Right lobe of liver (tissue), 6 donors: Measurements from ENCODE around the gene RAPGEF2. TPM values are rescaled to one million over a fixed set of nuclear protein-coding genes. Genes with fewer than 3 reads are reported as not detected.

Source experiments
- ATAC-seq, 4 donors: fragments of 200-7000 bp; cut with Tn5 transposase; one replicate each; pipeline ENCODE4 v1.9.1; 2020; ENCODE audit warnings: mild to moderate bottlenecking in 4 of 4, moderate library complexity in 4 of 4
- DNase-seq, 3 donors: peaks; one replicate each; pipeline ENCODE4 v3.0.0-alpha.2; 2020
- H3K27ac ChIP-seq, 3 donors: fragments of 200-600 bp; one replicate each; pipeline ENCODE4 v1.8.0; 2022
- H3K27me3 ChIP-seq, 2 donors: fragments of 200-600 bp; one replicate each; pipeline ENCODE4 v1.8.0; 2022
- H3K36me3 ChIP-seq, 4 donors: fragments of 200-600 bp; sonication (generic) in 1 of 4; one replicate each; pipeline versions ENCODE4 v1.5.1 to v1.8.0; 2017 to 2022; ENCODE audit warnings: control low read depth in 1 of 4
- H3K4me1 ChIP-seq, 4 donors: fragments of 200-600 bp; sonication (generic) in 1 of 4; one replicate each; pipeline versions ENCODE4 v1.5.1 to v1.8.0; 2017 to 2022; ENCODE audit warnings: control low read depth in 1 of 4
- H3K4me3 ChIP-seq, 3 donors: fragments of 200-600 bp; one replicate each; pipeline ENCODE4 v1.8.0; 2022
- H3K9me3 ChIP-seq, 4 donors: fragments of 200-600 bp; sonication (generic) in 1 of 4; one replicate each; pipeline versions ENCODE4 v1.5.1 to v1.8.0; 2017 to 2022; ENCODE audit warnings: control low read depth in 1 of 4
- POLR2A ChIP-seq: fragments of 450-650 bp; IDR thresholded peaks from one replicate; pipeline ENCODE4 v1.6.1; 2017; ENCODE audit warnings: antibody characterized with exemption, mild to moderate bottlenecking
- WGBS: methylation state at CpG from one replicate; pipeline ENCODE4 v1.1.6; 2018; ENCODE audit warnings: low coverage, low lambda C conversion rate; ENCODE audit not compliant: insufficient coverage; ENCODE audit errors: missing lambda C conversion rate; 5-methylcytosine and 5-hydroxymethylcytosine counted together
- intact Hi-C, 2 donors: fragments of 100-400 bp; cut with DNase I; formaldehyde crosslinking; loops; one replicate each; pipeline versions ENCODE4 v1.11.2 to v1.14.1; 2022
- total RNA-seq, 6 experiments: library from RNA; depleted of rRNA in 2 of 6; stranded (reverse); fragments of >200 nt in 2 of 6; fragmentation: NEBNext Ultra II Directional in 3 of 6; extraction: Animal tissue kit (Norgen Biotek cat#: 25700) in 3 of 6; gene quantifications; one replicate each; pipeline versions ENCODE4 v1.1.0 to v1.2.4, GENCODE V29; 2016 to 2023
- TF ChIP-seq, protein P1 (sequence below), 4 donors: fragments of 200-600 bp in 3 of 4; fragments of 450-650 bp in 1 of 4; IDR thresholded peaks; one replicate each; pipeline versions ENCODE4 v1.5.1 to v1.8.0; 2016 to 2022; ENCODE audit warnings: antibody characterized with exemption in 4 of 4, mild to moderate bottlenecking in 2 of 4
- donor health status: DM: no; HTN: yes; CAD: no.
- donor health status: DM: no; HTN: no; CAD: no.
- donor health status: DM: no; HTN: no; CAD: no.
- donor health status: DM: no; HTN: yes; CAD: no.
- donor health status: DM: no; HTN: yes; CAD: no.

RAPGEF2 gene
- total RNA-seq, 6 experiments from 2014 or later, result 22.1 to 32.1 (median 27.2) TPM

DNA sequence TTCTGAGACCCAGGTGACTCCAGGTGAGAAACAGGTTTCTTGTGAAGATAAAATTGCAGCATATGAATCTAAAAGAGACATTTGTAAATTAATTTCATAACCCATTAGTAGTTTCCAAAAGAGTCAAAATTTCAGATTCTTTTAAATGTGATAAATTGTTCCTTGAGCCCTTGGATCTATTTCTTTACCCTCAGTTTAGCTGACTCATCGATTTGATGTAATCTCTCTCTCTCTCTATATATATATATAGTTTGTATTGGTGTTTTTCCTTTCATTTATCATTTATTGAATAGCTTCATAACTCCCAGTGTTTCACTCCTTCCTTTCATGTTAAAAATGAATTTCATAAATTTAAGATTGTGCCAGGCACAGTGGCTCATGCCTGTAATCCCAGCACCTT lies 96.9 kb downstream of the RAPGEF2 start:
- H3K9me3 ChIP-seq, result no peaks in the 10 kb centered on the region
- H3K4me1 ChIP-seq, result peaks cover 0 to 9% (median 0%) of the 10 kb centered on the region in 4 donors
- intact Hi-C loops, result no loop called here
- no peaks in the 10 kb centered on the region for H3K27me3 ChIP-seq
- no peak for TF ChIP-seq POLR2A
- TF ChIP-seq, protein P1, sequence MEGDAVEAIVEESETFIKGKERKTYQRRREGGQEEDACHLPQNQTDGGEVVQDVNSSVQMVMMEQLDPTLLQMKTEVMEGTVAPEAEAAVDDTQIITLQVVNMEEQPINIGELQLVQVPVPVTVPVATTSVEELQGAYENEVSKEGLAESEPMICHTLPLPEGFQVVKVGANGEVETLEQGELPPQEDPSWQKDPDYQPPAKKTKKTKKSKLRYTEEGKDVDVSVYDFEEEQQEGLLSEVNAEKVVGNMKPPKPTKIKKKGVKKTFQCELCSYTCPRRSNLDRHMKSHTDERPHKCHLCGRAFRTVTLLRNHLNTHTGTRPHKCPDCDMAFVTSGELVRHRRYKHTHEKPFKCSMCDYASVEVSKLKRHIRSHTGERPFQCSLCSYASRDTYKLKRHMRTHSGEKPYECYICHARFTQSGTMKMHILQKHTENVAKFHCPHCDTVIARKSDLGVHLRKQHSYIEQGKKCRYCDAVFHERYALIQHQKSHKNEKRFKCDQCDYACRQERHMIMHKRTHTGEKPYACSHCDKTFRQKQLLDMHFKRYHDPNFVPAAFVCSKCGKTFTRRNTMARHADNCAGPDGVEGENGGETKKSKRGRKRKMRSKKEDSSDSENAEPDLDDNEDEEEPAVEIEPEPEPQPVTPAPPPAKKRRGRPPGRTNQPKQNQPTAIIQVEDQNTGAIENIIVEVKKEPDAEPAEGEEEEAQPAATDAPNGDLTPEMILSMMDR (IDR thresholded peaks at IDR 0.05), result no peak
- no peak overlapping the region for H3K27ac ChIP-seq
- no peak overlapping the region for H3K4me3 ChIP-seq
- no peaks in the 10 kb centered on the region for H3K36me3 ChIP-seq
- ATAC-seq (no peak), DNase-seq (no peak)
- WGBS, result 87% methylated on average over 1 of the region's 1 CpG

DNA sequence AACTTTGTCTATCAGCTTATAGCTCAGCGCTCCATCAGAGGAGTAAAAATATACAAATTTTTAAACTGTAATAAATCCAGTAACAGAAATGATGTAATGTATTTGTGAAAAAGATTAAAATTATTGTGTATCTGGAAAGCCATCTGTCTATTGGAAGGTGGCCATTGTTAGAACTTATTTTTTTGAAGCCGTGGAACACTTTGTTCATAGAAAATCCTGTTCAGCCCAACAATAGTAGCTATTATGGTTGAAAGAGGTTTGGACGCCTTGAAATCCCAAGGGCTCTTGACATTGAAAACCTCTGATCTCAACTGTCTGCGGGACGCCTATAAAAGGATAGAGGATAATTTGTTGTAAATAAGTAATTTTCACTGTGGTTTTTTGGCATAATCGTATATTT lies 98.3 kb downstream of the RAPGEF2 start:
- no peak for DNase-seq
- Histone ChIP-seq H3K4me1 (peaks cover 0 to 9% (median 0%) of the 10 kb centered on the region in 4 donors), H3K36me3 (no peaks in the 10 kb centered on the region), H3K4me3 (no peak overlapping the region), H3K9me3 (no peaks in the 10 kb centered on the region), H3K27me3 (no peaks in the 10 kb centered on the region), H3K27ac (no peak overlapping the region)
- ATAC-seq, result no peak
- WGBS, result 87% methylated on average over 6 of the region's 6 CpGs
- no peak for TF ChIP-seq POLR2A
- TF ChIP-seq, protein P1 (IDR thresholded peaks at IDR 0.05), result no peak
- intact Hi-C loops, result no loop called here

GRCh38 chr4:159204566-159204965 lies 101.7 kb downstream of the RAPGEF2 start:
- no peaks in the 10 kb centered on the region for H3K27me3 ChIP-seq
- WGBS, result 45% methylated on average over 6 of the region's 6 CpGs
- H3K27ac ChIP-seq, result no peak overlapping the region
- H3K36me3 ChIP-seq, result no peaks in the 10 kb centered on the region
- TF ChIP-seq, protein P1 (IDR thresholded peaks at IDR 0.05), result no peak
- TF ChIP-seq POLR2A, result no peak
- peaks cover 0 to 9% (median 0%) of the 10 kb centered on the region in 4 donors for H3K4me1 ChIP-seq
- DNase-seq, result no peak
- ATAC-seq, result no peak
- no peak overlapping the region for H3K4me3 ChIP-seq
- intact Hi-C loops, result no loop called here
- H3K9me3 ChIP-seq, result no peaks in the 10 kb centered on the region

- H3K27ac ChIP-seq, result no peak overlapping the region
- DNase-seq (no peak), ATAC-seq (no peak)
- H3K9me3 ChIP-seq, result no peaks in the 10 kb centered on the region
- H3K4me3 ChIP-seq, result no peak overlapping the region
- H3K27me3 ChIP-seq, result no peaks in the 10 kb centered on the region
- 100% methylated on average over 1 of the region's 3 CpGs for WGBS
- intact Hi-C loops, result no loop called here
- TF ChIP-seq, protein P1 (IDR thresholded peaks at IDR 0.05), result no peak
- no peak for TF ChIP-seq POLR2A
- peaks cover 0 to 9% (median 0%) of the 10 kb centered on the region in 4 donors for H3K4me1 ChIP-seq
- H3K36me3 ChIP-seq, result peaks cover 0 to under 1% (median 0%) of the 10 kb centered on the region in 4 donors
Measured at GRCh38 chr4:159205466-159205865, 102.6 kb downstream of the RAPGEF2 start.

DNA sequence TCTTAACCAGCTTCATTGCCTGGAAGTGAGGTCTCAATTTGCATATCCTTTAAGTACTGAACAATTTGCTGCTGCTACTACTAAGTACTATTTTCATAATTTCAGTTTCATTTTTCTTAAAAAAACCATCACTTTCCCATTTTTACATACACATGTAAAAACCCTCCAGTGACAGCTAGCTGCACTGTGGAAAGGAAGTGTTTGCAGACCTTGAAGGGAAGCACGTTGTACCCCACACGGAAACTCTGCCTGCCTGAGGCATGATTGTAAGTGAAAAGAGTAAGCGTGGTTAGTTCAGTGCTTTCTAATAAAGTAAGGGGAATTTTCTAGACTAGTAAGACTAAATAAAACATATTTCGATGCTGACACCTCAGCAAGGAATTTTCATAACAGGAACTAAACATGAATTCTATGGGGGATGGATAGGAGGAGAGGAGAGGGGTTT lies 103.6 kb downstream of the RAPGEF2 start:
- Histone ChIP-seq H3K27ac (no peak overlapping the region), H3K27me3 (no peaks in the 10 kb centered on the region), H3K36me3 (peaks cover 0 to 5% (median 0%) of the 10 kb centered on the region in 4 donors), H3K4me3 (no peak overlapping the region), H3K9me3 (no peaks in the 10 kb centered on the region), H3K4me1 (peaks cover 0 to 9% (median 0%) of the 10 kb centered on the region in 4 donors)
- peak in 3 of 4 donors; percentile 24 to 29 (median 26) for ATAC-seq
- DNase-seq, result no peak
- WGBS, result 36% methylated on average over 4 of the region's 4 CpGs
- intact Hi-C loops, result no loop called here
- TF ChIP-seq, protein P1 (IDR thresholded peaks at IDR 0.05), result no peak
- TF ChIP-seq POLR2A, result no peak
